Raji (cell line): Measurements from ENCODE around the gene COL5A1.

Source experiments
- POLR2A ChIP-seq: IDR thresholded peaks from 2 replicates; pipeline ENCODE4 v1.6.1; 2011; ENCODE audit warnings: low read depth, low read length, control low read depth; ENCODE audit not compliant: insufficient read depth

COL5A1 gene

DNA sequence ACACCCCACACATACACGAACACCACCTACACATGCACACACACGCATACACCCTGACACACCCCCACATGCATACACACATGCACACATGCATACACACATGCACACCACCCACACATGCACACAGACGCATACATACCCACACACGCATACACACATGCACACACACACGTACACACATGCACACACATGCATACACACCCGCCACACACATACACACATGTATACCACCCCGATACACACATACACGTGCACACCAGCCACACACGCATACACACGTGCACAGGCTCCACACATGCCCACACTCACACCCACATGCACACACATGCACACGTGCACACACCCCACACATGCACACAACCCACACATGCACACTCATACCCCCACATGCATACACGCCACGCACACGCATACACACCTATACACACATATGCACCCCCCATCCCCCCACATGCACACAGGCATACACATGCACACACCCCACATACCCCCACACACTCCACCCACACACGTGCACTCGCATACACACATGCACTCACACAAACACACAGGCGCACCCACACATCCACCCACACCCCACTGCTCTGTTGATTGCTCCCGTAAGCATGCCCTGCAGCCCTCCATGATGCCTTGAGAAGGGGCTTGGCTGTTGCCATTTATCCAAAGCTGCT lies 119.3 kb downstream of the COL5A1 start:
- no peak for TF ChIP-seq POLR2A

DNA sequence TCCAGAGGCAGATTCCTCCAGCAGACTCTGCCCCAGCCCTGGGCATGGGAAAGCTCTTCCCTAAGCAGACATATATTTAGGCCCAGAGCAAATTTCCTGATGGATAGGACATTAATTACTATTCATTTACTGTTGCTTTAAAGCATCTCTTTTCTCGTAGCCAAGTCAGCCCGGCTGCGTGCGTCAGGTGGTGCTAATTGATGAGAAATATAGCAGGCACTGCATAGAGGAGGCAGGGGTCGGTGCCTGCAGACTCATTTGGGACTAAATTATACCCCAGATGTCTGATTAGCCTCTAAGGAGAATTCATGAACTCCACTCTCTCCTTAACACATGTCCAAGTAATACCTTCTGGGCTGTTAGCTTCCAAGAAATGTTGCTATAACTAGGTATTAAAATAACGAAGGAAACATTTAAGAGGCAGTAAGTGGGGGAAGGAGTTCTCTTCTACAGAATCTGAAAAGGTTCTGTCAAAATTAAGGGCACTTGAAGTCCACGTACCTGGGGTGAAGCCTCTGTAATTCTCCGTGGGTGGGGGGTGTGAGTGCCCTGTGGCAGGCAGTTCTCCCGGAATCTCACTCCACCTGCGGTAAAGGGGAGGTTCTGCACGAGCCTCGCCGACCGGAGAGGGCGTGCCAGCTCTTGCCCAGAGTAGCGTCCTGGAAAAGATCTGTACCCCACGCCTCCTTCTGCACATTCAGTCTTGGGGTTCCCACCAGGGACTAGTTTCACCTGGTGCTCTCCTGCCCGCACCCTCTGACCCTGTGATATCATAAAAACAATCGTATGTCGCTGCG lies 123.1 kb downstream of the COL5A1 start:
- TF ChIP-seq POLR2A = no peak

DNA sequence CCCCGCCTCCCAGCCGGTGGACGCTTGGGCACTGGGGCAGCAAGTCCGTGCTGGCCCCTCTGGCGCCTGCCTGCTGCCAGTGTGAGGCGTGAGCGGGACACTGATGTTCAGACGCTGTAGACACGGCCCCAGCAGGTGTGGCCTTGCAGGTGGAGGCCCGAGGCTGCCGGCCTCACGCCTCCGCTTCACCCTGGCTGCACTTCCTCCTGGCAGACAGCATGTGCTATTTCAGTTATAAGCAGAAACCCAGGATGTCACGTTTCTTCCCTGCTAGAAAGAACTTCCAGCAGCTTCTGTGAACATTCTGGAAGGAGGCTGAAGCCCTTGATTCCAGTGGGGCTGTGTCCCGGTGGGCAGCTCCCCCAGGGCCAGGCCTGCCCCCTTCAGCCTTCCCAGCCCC lies 124.2 kb downstream of the COL5A1 start:
- TF ChIP-seq POLR2A = no peak

DNA sequence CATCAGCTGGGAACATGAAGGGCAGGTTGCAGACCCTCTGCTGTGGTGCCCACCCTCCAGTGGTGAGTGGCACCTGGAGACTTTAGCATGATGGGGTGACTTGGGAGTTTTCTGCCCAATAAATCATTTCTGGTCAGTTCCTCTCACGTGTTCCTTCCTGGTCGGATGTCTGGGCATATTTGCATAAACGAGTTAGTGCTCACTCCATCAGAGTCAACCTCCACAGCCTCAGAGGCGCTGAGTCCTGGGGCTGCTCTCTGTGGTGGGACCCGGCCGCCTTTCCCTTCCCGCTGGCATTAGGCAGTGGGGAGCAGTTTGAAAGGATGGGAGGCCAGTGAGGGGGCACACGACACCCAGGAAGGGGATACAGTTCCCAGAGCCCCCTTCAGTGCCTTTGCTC lies 125.0 kb downstream of the COL5A1 start:
- no peak for TF ChIP-seq POLR2A

DNA sequence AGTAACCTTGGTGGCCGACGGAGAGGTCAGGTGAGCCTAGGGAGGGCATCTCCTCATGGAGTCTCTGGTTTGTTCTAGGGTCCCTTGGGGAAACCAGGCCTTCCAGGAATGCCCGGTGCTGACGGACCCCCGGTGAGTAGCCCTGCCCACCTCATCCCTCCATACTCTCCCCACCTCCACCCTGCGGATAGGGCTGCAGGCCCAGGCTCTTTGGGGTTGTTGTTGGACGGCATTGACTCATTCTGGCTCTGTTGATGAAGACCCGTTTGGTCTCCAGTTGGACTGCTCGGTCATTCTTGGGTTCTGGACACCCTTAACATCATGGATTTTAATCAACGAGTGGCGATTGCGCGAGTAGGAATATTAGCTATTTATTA lies 126.7 kb downstream of the COL5A1 start:
- no peak for TF ChIP-seq POLR2A

DNA sequence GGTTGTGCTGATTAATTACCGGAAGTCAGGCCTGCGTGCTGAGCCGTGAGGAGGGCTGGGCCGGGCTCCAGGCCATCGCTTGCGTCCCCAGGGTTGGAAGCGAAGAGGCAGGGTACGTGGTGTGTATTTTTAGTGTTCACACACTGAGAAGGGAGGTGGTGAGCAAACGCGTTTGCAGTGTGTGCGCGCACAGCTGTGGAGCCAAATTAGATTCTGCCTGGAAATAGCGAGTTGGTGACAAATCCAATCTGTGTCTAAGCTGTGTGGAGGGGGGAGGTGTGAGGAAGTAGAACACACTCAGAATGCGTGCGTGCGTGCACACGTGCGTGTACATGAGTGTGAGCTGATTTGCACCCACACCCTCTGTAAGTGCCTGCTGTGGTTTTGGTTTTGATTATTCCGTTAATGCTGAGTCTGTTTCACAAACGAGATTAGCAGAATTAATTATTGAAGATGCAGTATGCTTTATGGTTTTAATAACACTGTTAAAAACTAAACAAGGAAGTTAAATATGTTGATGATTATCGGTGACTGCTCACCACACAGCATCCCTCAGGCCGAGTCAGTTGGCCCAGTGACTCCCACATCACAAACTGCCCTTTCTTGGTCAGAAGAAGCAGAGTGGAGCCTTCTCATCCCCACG lies 127.2 kb downstream of the COL5A1 start:
- no peak for TF ChIP-seq POLR2A

DNA sequence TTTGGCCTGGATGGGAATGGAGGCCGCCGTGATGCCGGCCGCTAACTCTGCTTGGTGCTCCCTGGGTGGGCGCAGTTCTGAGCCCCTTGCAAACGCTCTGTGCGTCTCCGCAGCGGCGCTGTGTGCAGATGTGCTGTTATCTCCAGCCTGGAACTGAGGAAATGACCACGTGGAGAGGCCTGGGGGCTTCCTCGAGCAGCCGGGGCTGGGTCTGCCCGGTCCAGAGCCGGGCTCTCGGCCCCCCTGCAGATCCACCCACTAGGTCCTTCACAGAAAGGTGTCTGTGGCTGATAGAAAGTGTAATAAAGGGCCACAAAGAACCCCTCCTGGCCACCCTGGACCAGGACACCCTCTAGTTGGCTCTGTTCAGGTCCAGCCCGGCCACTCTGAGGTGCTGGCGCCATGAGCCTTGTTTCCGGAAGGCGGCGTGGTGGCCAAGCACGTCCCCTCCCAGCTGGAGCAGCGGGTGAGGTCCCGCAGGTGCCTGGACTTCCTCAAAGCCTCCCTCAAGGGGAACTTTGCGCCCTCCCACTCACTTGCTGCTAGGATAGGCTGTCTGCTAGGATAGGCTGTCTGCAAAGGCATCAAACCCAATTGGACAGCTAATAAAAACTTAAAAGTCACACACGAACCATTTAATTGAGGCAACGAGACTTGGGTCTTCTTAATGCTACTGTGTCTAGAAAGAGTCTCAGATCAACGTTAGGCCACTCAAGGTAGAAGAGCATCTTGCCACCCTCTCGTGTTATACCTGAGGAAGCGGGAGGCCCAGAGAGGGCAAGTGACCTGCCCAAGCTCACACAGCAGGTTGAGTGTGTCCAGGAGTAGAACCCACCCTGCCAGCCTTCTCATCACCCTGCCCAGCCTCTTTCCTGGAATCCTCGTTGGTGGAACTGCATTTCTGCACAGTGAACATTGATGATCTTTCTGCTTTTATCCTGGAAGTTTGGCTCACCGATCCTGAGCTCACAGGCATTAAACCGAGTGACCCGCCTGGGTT lies 129.7 kb downstream of the COL5A1 start:
- no peak for TF ChIP-seq POLR2A

DNA sequence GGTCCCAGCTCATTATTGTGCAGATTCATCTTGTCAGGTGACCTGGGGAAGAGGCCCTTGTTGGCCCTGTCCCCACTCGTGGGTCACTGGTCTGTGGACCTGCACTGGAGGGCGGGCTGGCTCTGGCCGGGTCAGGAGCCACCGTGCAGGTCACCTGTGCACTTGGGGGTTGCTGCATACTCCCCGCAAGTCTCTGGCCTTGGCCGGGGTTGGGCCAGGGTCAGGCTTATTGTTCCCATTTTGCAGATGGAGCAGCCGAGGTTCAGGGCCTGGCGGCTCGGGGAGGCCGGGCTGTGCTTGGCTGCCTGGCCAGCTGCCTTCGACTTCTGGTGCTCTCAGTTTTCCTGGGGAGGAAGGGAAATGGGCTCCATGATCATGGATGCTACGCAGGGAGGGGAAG lies 130.7 kb downstream of the COL5A1 start:
- no peak for TF ChIP-seq POLR2A

DNA sequence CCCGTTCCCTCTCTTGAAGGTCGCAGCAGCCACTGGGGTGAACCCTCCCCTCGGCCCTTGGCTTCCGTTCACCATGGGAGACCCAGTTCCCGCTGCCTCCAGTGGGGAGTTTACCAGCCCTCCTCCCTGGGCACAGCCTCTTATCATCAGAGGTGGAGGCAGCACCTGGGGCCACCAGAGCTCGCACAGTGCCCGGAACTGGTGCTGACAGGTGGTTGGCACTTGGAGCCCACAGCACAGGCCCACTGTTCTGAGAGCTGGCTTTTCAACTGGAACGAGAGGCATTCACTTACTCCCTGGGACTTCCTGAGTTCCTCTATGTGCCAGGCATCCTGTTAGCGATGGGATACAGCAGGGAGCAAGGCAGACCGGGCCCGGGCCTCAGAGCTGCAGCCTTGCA lies 132.2 kb downstream of the COL5A1 start:
- TF ChIP-seq POLR2A = no peak

DNA sequence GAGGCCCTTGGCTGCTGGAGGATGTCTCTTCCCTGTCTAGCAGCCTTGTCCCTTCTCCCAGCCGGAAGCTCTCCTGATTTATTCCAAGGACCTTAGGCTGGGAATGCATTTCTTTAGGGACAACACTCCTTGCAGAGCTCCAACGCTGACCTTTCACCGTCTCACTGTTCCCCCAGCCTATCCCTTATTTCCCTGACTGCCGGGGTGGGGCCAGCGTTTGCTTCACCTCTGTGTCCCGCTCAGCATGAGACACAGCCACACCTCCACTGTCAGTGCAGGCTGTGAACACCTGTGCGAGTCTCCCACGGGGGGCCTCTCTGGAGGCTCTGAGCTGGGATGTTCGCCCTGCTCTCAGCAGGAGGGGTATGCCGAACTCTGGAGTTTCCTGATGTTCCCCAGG lies 132.8 kb downstream of the COL5A1 start:
- TF ChIP-seq POLR2A = no peak

DNA sequence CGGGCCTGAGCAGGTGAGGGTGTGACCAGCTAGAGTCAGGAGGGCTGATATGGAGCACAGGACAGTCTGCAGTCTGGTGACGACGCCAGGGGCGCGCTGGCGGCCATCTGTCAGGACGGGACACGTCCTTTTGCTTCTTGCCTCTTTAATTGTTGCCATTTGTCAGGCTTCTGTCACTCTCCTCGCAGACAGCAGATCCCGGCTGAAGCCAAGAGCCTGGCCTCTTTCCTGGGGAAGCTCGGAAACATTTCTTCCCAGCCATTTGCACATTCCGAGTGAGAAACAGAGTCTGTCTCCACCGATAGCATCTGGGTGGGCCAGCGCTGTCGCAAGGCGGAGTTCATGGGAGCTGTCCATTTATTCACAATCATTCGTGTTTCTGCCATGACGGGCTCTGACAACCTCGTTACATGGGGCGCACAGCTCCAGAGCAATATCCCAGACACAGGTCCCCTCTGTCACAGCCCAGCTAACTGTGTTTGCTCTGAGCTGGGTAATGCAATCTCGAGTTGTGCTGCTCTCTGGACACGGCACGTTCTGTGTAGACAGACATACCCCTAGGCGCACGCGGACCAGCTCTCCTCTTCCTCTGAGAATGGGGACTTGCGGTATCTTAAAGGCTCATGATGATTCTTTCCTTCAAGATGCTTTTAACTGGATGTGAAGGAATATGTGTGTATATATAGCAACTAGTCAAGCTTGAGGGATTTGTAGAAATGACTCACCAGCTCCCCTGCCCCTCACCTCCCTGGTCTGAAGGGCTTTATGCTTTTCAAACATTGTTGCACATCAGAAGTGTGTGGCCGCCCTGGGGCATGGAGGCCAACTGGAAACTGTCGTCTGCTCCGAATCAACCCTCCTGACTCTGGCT lies 133.7 kb downstream of the COL5A1 start:
- no peak for TF ChIP-seq POLR2A

DNA sequence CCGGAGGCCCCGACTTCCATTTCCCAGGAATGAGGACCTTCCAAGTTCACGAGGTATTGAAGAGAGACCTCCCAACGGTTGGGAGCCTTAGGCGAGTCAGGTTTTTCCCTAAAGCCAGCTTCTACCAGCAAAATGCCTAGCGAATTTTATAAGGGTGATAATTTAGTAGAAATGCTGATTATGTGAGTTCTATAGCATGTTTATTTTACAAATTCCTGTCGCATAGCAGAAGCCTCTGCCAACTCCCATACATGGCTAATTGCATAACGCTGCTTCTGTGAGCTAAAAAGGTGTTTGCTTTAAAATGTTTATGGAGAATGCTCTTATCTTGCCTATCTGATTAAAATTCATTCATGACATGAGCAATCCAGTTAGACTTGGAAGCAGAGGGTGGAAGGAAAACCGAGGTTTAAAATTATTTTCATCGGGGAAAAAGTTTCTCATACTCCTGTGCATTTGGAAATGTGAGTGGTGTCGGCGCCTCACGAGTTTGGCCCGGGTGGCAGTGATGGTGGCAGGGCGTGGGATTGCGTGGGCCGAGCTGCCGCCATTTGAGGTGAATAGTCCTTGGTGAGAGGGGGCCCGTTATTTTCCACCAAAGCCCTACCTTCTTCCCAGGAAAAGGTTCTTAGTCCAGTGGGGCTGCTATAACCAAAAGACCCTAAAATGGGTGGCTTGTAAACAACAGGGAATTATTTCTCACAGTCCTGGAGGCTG lies 134.6 kb downstream of the COL5A1 start:
- no peak for TF ChIP-seq POLR2A

DNA sequence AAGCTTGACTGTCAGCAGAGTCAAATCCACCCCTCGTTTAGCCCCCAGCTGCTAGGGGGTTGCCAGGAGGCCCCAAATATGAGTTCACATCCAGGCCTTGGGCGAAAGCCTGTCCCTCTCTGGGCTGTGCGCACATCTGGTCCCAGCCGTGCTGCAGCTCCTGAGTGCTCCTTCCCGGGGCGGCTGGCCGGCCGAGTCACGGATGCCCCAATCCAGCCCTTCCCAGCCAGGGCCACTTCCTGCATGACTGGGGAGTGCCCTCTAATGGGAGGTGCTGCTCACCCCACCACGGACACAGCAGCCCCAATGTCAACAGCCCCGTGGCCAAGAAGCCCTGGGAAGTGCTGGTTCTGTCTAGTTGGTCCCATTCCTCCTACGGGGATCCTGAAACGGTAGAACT lies 135.6 kb downstream of the COL5A1 start:
- TF ChIP-seq POLR2A = no peak

DNA sequence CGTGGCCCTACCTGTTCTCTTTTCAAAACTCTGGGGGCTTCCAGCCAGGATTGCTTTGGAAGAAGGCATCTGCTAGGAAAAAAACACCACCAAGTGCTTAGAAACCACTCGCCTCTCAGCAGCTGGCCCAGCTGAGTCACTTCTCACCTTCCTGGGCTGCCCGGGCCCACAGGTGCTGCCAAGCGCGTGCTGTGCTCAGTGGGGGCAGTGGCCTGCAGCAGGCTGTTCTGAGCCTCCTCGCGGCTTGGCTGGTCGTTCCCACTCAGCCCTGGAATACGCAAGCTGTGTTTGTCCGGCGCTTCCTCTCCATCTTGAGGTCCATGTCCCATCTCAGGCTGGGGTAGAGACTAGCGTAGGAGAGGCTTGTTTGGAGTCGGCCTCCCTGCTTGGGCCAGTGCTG lies 136.6 kb downstream of the COL5A1 start:
- TF ChIP-seq POLR2A = no peak

DNA sequence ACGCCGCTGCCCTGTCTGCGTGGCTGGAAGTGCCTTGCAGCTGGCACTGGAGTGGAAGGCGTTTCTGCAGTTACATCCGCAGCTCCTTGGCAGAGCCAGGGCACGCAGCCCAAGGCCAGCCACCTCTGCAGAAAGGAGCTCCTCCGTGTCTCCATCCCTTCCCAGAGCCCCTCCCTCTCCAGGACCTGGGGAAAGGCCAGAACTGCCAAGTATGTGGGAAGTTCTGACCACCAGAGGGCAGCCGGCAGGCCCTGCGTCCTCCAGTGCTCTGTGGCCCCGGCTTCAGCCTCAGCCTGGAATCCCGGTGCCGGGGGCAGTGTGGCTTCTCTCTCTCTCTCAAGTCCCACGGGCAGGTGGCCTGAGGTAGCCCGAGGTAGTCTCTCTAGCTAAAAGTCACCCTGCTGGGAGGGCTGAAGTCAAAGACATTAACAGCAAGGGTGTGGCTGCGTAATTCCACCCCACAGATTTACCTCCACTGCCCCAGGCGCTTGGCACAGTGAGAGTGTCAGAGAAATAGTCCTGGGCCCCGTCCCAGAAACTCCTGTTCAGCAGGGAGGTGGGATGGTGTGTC lies 137.3 kb downstream of the COL5A1 start:
- TF ChIP-seq POLR2A = no peak
